SH-SY5Y (cell line): ENCODE results near the gene CTNNA3.

Source experiments
- GATA2 ChIP-seq: IDR thresholded peaks from 2 replicates; pipeline ENCODE4 v1.6.1; 2011; ENCODE audit warnings: mild to moderate bottlenecking, low read depth, low read length
- GATA3 ChIP-seq: IDR thresholded peaks from 2 replicates; pipeline ENCODE4 v1.6.1; 2011; ENCODE audit warnings: low read depth, mild to moderate bottlenecking, low read length, moderate library complexity

Gene CTNNA3

DNA sequence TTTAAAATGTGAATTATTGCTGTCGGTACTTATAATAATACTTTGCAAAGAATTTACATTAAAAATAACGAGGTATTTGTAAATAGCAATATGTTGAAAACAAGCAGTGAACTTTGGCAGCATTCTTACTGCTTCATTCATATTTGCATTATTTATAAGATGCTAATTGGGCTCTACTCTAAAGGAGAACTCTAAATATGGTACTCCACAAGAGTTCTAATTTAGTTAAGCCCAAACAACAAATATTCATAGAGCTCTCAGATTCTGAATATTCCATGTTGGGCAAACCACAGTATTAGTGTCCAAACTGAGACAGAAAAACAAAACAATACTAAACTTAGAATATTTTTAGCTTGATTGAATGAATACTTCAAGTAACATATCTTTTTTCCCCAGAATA lies 1674.6 kb downstream of the CTNNA3 start:
- TF ChIP-seq GATA2 (no peak), GATA3 (no peak)

DNA sequence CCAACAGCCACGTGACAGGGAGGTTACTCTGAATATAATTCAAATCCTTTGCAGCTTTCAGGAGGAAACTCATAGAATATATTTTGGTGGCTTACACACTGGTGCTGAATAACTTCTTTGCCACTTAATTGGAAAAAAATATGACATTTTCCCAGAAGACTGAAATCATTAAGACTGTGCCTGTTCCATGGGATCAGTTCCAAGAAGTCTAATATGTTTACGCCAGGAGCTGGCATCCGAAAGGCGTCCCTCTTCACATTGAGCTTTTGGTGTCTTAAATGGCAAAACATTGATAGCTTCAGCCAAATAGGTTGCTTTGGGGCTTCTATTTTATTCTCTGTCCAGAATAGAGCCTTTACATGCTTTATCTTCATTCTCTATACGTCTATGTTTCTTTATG lies 1687.8 kb downstream of the CTNNA3 start:
- TF ChIP-seq GATA3 (no peak), GATA2 (no peak)

- TF ChIP-seq GATA2 (no peak), GATA3 (no peak)
Measured at GRCh38 chr10:66006411-66006810, 1689.6 kb downstream of the CTNNA3 start.

DNA sequence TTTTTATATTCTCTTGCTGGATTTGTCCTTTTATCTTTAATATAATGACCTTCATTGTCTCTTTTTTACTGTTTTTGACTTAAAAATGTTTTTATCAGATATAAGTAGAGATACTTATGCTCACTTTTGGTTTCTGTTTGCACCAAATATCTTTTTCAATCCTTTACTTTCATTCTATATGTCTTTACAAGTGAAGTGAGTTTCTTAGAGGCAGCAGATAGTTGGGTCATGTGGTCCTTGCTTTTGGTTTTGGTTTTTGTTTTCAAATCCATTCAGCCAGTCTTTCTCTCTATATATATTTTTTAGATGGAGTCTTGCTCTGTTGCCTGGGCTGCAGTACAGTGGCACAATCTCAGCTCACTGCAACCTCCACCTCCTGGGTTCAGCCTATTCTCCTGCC lies 1702.5 kb downstream of the CTNNA3 start:
- TF ChIP-seq GATA2 (no peak), GATA3 (no peak)

GRCh38 chr10:65968871-65969270 lies 1727.1 kb downstream of the CTNNA3 start:
- no peak for TF ChIP-seq GATA2
- no peak for TF ChIP-seq GATA3

- no peak for TF ChIP-seq GATA3
- no peak for TF ChIP-seq GATA2
Measured at GRCh38 chr10:65968437-65968836, 1727.6 kb downstream of the CTNNA3 start.

DNA sequence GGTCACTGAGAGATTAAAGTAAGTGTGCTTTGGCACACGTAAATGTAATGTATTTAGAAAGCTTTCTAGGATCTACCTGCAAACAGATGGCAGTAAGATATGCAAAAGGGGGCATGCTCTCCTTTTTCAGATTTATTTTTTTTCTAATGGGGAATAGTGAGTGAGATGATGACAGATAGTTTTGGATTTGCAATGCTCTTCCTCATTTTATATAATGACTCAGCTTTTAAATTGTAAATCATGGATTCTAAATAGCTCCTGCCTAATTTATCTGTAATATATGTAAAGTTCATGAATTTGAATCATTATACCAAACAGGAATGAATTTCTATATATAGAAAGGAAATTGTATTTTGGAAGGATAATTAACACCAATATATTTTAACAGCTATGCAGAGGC lies 1731.8 kb downstream of the CTNNA3 start:
- TF ChIP-seq GATA3 (no peak), GATA2 (no peak)

- TF ChIP-seq GATA2: no peak
- TF ChIP-seq GATA3: no peak
Measured at GRCh38 chr10:65952086-65952485, 1743.9 kb downstream of the CTNNA3 start.

DNA sequence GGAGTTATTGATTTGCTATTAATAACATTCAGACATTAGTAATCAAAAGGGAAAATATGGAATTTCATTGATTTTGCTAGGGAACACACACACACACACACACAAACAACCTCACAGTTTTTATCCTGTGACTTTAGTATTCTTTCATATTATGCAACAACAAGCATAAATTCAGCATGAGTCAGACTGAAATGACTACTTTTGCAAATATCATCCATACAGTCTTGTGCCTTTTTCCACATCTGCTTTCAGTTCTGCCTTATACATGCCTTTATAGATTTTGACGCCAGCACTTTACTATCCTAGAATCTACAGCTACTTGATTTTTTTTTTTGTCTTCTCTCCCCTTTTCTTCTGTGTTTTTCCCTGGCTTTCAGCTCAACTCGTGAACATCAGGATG lies 1745.9 kb downstream of the CTNNA3 start:
- TF ChIP-seq GATA3 (no peak), GATA2 (no peak)

- no peak for TF ChIP-seq GATA2
- TF ChIP-seq GATA3: no peak
Measured at GRCh38 chr10:65949526-65949925, 1746.5 kb downstream of the CTNNA3 start.

DNA sequence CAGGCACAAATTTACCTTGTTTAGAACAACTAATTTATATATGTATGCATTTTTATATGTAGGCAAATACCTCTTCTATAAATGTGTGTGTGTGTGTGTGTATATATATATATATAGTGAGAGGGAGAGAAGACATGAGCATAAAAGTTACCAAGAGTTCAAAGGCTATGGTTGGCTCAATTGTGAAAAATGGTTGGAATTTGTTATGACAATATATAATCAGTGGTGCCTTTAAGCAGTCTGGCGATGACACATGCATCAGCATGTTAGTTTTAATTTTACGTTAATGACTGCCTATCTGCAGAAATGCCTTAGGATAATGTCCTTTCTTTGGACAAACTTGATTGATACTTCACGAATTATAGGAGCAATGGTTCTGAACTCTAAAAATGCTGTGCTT lies 1750.9 kb downstream of the CTNNA3 start:
- TF ChIP-seq GATA3 (no peak), GATA2 (no peak)

- no peak for TF ChIP-seq GATA3
- TF ChIP-seq GATA2: no peak
Measured at GRCh38 chr10:65943451-65943850, 1752.5 kb downstream of the CTNNA3 start.

DNA sequence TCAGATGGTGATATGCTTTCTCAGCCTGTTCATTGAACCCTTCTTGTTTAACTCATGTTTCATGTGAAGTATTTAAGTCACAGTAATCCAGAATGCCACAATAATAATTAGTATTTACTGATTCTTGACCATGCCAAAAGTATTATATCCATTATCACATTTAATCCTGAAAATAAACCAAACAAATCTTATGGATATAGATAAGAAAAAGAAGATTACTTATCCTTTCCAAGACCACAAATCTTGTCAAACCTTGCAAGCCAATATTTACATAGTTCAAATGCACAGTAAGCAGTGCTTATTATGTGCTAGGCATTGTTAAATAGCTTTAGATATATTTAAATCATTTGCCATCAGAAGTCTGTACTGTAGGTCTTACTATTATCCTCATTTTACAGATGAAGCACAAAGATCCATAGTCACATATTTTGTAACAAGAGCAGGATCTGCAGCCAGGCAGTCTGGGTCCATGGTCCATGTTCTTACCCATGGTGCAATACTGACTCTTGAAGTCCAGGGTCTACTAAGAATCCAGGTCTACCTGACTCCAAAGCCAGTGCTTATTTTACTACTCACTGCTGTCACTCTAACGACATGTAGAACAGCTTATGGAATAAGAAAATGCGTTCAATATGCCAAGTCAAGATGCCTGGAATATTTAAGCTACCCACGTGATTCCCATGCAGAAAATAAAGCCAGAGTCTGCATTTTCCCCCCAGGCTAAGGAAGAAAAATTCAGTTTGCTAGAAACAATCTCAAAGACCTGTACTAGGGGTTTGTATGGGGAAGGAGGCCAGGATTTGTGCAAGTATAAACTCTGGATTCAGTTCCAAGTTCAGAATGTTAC lies 1755.0 kb downstream of the CTNNA3 start:
- TF ChIP-seq GATA2 (no peak), GATA3 (no peak)

- TF ChIP-seq GATA3: no peak
- TF ChIP-seq GATA2: no peak
Measured at GRCh38 chr10:65940105-65940504, 1755.9 kb downstream of the CTNNA3 start.

DNA sequence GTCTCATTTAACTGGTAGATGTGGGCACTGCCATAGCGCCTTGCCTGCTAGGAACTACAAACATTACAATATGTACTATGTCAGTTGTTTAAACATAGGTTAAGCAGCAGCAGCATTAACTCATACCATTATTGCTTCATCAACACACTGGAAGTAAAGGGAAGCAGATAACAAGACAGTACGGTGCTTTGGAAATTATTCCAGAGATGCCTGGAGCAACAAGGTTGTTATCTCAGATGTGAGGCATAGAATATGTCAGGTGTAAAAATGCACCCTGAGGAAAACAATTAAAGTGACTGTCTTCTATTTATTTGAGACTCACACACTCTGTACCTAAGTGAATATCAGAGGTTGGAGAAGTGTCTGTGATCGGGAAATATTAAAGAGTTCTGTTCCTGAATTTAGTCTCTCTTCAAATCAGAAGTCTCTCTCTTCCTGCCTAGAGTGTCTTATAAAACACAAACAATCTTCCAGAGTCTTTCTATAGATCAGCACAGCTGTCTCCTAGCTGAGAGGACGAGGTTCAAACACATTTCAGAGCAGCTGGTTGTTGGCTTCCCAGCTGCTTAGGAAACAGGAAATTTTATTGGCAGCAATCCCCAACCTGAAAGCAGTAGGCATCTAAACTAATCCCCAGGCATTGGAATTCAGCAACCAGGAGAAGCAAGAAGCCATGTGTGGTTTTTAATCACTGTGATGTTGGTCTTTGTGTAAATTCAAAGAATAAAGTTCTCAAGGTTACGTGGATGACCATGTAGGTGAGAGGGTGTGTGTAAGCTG lies 1764.5 kb downstream of the CTNNA3 start:
- TF ChIP-seq GATA3 (no peak), GATA2 (no peak)
